H1 (cell line): Measurements from ENCODE around the gene CNGB1. TPM values are rescaled to one million over a fixed set of nuclear protein-coding genes. Genes with fewer than 3 reads are reported as not detected.

Experiments used
- CTCF ChIA-PET: fragments of 300-600 bp; sonication (Branson Sonifier 250); formaldehyde crosslinking; loops from one replicate; lab custom pipeline; 2021; ENCODE audit not compliant: partially characterized antibody; lab: Charles Lee
- POLR2A ChIA-PET: fragments of 300-600 bp; sonication (Branson Sonifier 250); formaldehyde crosslinking; loops from one replicate; lab custom pipeline; 2021; ENCODE audit warnings: inconsistent platforms; ENCODE audit not compliant: partially characterized antibody; lab: Charles Lee
- DNase-seq, 2 experiments: peaks; one replicate each; pipeline versions ENCODE4 v3.0.0 to v3.0.0-alpha.2; 2010 to 2022; ENCODE audit warnings: low spot score in 2 of 2, low read depth in 1 of 2, mixed read lengths in 1 of 2
- FAIRE-seq: peaks from 2 replicates; lab custom pipeline; 2011; peaks lifted over from hg19 to GRCh38; lab: Jason Lieb, UNC
- H2AFZ ChIP-seq: 2 replicates; pipeline ENCODE4 v1.8.1; 2012; ENCODE audit warnings: low read length, inconsistent platforms
- H2AK5ac ChIP-seq: 2 replicates; pipeline ENCODE4 v1.6.1; 2013; ENCODE audit warnings: low read depth, low read length
- H2BK120ac ChIP-seq: replicated peaks from 2 replicates; pipeline ENCODE3; 2013; ENCODE audit warnings: low read depth, low read length, inconsistent platforms
- H2BK12ac ChIP-seq: 2 replicates; pipeline ENCODE4 v1.6.1; 2013; ENCODE audit warnings: low read depth, low read length
- H2BK15ac ChIP-seq: 2 replicates; pipeline ENCODE4 v1.6.1; 2013; ENCODE audit warnings: low read length
- H2BK20ac ChIP-seq: 2 replicates; pipeline ENCODE4 v1.6.1; 2013; ENCODE audit warnings: low read length
- H2BK5ac ChIP-seq: 2 replicates; pipeline ENCODE4 v1.6.1; 2013; ENCODE audit warnings: low read depth, low read length
- H3K14ac ChIP-seq: 2 replicates; pipeline ENCODE4 v1.6.1; 2013; ENCODE audit warnings: inconsistent platforms; ENCODE audit not compliant: insufficient read length
- H3K18ac ChIP-seq: 2 replicates; pipeline ENCODE4 v1.6.1; 2013; ENCODE audit warnings: low read length; ENCODE audit errors: extremely low read depth
- H3K23ac ChIP-seq: 2 replicates; pipeline ENCODE4 v1.6.1; 2013; ENCODE audit warnings: inconsistent platforms; ENCODE audit not compliant: insufficient read length
- H3K23me2 ChIP-seq: 2 replicates; pipeline ENCODE4 v1.6.1; 2013; ENCODE audit warnings: low read depth, low read length
- H3K27ac ChIP-seq: 2 replicates; pipeline ENCODE4 v1.6.1; 2011; ENCODE audit warnings: low read depth, low read length, inconsistent platforms
- H3K27me3 ChIP-seq, 4 experiments: replicated peaks in 1 of 4; 1 replicate in 1 of 4; 2 replicates in 3 of 4; pipeline versions ENCODE4 v1.6.1 to v1.8.1; 2011 to 2013; ENCODE audit warnings: low read length in 3 of 4, mild to moderate bottlenecking in 3 of 4, inconsistent platforms in 2 of 4, mixed read lengths in 2 of 4, moderate library complexity in 1 of 4; ENCODE audit not compliant: control insufficient read depth in 3 of 4, insufficient read depth in 3 of 4; ENCODE audit errors: extremely low read depth in 1 of 4
- H3K36me3 ChIP-seq, 4 experiments: 2 replicates each; pipeline versions ENCODE4 v1.6.1 to v1.8.1; 2011 to 2013; ENCODE audit warnings: mild to moderate bottlenecking in 4 of 4, low read length in 3 of 4, moderate library complexity in 2 of 4, control low read depth in 1 of 4, inconsistent platforms in 1 of 4; ENCODE audit not compliant: insufficient read depth in 4 of 4, control insufficient read depth in 2 of 4
- H3K4ac ChIP-seq: replicated peaks from 2 replicates; pipeline ENCODE3; 2013; ENCODE audit warnings: low read length, low read depth, mixed read lengths, inconsistent platforms; ENCODE audit not compliant: insufficient read length
- H3K4me1 ChIP-seq, 4 experiments: replicated peaks in 1 of 4; 1 replicate in 1 of 4; 2 replicates in 3 of 4; pipeline versions ENCODE4 v1.6.1 to v1.8.1; 2011 to 2013; ENCODE audit warnings: low read length in 3 of 4, inconsistent platforms in 2 of 4, mixed read lengths in 1 of 4; ENCODE audit not compliant: insufficient read depth in 4 of 4, control insufficient read depth in 3 of 4
- H3K4me2 ChIP-seq, 2 experiments: 2 replicates each; pipeline versions ENCODE4 v1.6.1 to v1.8.1; 2011 to 2013; ENCODE audit warnings: low read depth in 2 of 2, low read length in 2 of 2, control low read depth in 1 of 2, inconsistent platforms in 1 of 2, mild to moderate bottlenecking in 1 of 2; ENCODE audit not compliant: insufficient read depth in 1 of 2
- H3K4me3 ChIP-seq, 4 experiments: fragments of 200-600, 300-600 bp in 1 of 4; sonication (generic), shearing (Covaris generic), sonication (Bioruptor Twin) in 1 of 4; 2 replicates each; pipeline versions ENCODE4 v1.5.1 to v1.8.1; 2011 to 2016; ENCODE audit warnings: low read length in 4 of 4, low read depth in 3 of 4, control low read depth in 2 of 4, inconsistent platforms in 2 of 4, mild to moderate bottlenecking in 2 of 4, mixed read lengths in 1 of 4, moderate library complexity in 1 of 4; ENCODE audit not compliant: insufficient read depth in 2 of 4; ENCODE audit errors: extremely low read depth in 1 of 4
- H3K56ac ChIP-seq: replicated peaks from 2 replicates; pipeline ENCODE3; 2013; ENCODE audit warnings: low read depth, mild to moderate bottlenecking, mixed read lengths, low read length, inconsistent platforms; ENCODE audit not compliant: insufficient read length
- H3K79me1 ChIP-seq: 2 replicates; pipeline ENCODE4 v1.6.1; 2013; ENCODE audit warnings: low read depth, low read length, control low read depth
- H3K79me2 ChIP-seq, 2 experiments: 2 replicates each; pipeline versions ENCODE4 v1.6.1 to v1.8.1; 2012 to 2013; ENCODE audit warnings: low read length in 2 of 2, mild to moderate bottlenecking in 2 of 2, inconsistent platforms in 1 of 2; ENCODE audit not compliant: insufficient read depth in 2 of 2, control insufficient read depth in 1 of 2
- H3K9ac ChIP-seq, 4 experiments: replicated peaks in 1 of 4; 1 replicate in 1 of 4; 2 replicates in 3 of 4; pipeline versions ENCODE4 v1.6.1 to v1.8.1; 2011 to 2013; ENCODE audit warnings: low read depth in 3 of 4, low read length in 3 of 4, control low read depth in 2 of 4, mild to moderate bottlenecking in 2 of 4, moderate library complexity in 2 of 4, inconsistent platforms in 1 of 4; ENCODE audit errors: extremely low read depth in 1 of 4
- H3K9me3 ChIP-seq, 2 experiments: 2 replicates each; pipeline versions ENCODE4 v1.6.1 to v1.8.1; 2012 to 2013; ENCODE audit warnings: mild to moderate bottlenecking in 2 of 2, moderate library complexity in 2 of 2, control low read depth in 1 of 2, inconsistent platforms in 1 of 2, low read depth in 1 of 2, low read length in 1 of 2, mixed read lengths in 1 of 2; ENCODE audit not compliant: insufficient read depth in 2 of 2
- H4K20me1 ChIP-seq, 2 experiments: replicated peaks in 1 of 2; 2 replicates each; pipeline versions ENCODE3 to v1.8.1; 2011 to 2013; ENCODE audit warnings: inconsistent platforms in 2 of 2, low read length in 2 of 2, mild to moderate bottlenecking in 1 of 2; ENCODE audit not compliant: insufficient read depth in 2 of 2, control insufficient read depth in 1 of 2
- H4K5ac ChIP-seq: 2 replicates; pipeline ENCODE4 v1.6.1; 2013; ENCODE audit warnings: low read length, low read depth, mixed read lengths, inconsistent platforms; ENCODE audit not compliant: insufficient read length
- H4K8ac ChIP-seq: 2 replicates; pipeline ENCODE4 v1.8.0; 2013; ENCODE audit warnings: mild to moderate bottlenecking, moderate library complexity, low read length, inconsistent platforms; ENCODE audit not compliant: insufficient read depth; ENCODE audit errors: extremely low read depth
- H4K91ac ChIP-seq: replicated peaks from 2 replicates; pipeline ENCODE3; 2013; ENCODE audit warnings: low read length, mixed read lengths, inconsistent platforms; ENCODE audit not compliant: insufficient read length
- ASH2L ChIP-seq: fragments of 200-600, 300-600 bp; sonication (generic); IDR thresholded peaks from one replicate; pipeline ENCODE4 v1.7.1; 2017; ENCODE audit warnings: low read length
- CTBP2 ChIP-seq: IDR thresholded peaks from 2 replicates; pipeline ENCODE4 v1.7.0; 2011; ENCODE audit warnings: borderline replicate concordance, mild to moderate bottlenecking, moderate library complexity, mixed read lengths, low read length; ENCODE audit not compliant: insufficient read depth, insufficient read length
- EP300 ChIP-seq, 2 experiments: IDR thresholded peaks; 1 replicate in 1 of 2; 2 replicates in 1 of 2; pipeline ENCODE4 v1.6.1; 2011 to 2012; ENCODE audit warnings: low read depth in 2 of 2, low read length in 2 of 2, mild to moderate bottlenecking in 2 of 2, borderline replicate concordance in 1 of 2, inconsistent platforms in 1 of 2, moderate library complexity in 1 of 2
- RAD21 ChIP-seq, 2 experiments: IDR thresholded peaks in 1 of 2; conservative IDR thresholded peaks in 1 of 2; 2 replicates each; pipeline ENCODE4 v1.6.1; 2011; ENCODE audit warnings: low read depth in 2 of 2, low read length in 2 of 2, improper control_type of control experiment in 1 of 2, inconsistent platforms in 1 of 2, mild to moderate bottlenecking in 1 of 2, moderate library complexity in 1 of 2
- SIRT6 ChIP-seq: IDR thresholded peaks from one replicate; pipeline ENCODE4 v1.7.1; 2012; ENCODE audit warnings: low read length, inconsistent platforms
- WGBS, 2 experiments: shearing (Covaris generic) in 1 of 2; methylation state at CpG; one replicate each; pipeline versions ENCODE4 v1.1.6 to v1.1.7; 2013 to 2015; ENCODE audit warnings: low lambda C conversion rate in 2 of 2, mixed read lengths in 2 of 2, inconsistent platforms in 1 of 2, low coverage in 1 of 2, missing lambda C conversion rate in 1 of 2; ENCODE audit not compliant: insufficient replicate concordance in 2 of 2, insufficient coverage in 1 of 2, insufficient read length in 1 of 2; ENCODE audit errors: extremely low coverage in 1 of 2, missing lambda C conversion rate in 1 of 2; 5-methylcytosine and 5-hydroxymethylcytosine counted together
- polyA plus RNA-seq, 7 experiments: library from polyadenylated mRNA; depleted of rRNA in 3 of 7; stranded (reverse) in 5 of 7; unstranded in 2 of 7; fragments of >200 nt in 5 of 7; fragments of 200-250 nt in 2 of 7; gene quantifications; 1 replicate in 5 of 7; 2 replicates in 1 of 7; 4 replicates in 1 of 7; pipeline versions ENCODE4 v1.2.1 to v1.2.3, GENCODE V29; 2011 to 2013; ENCODE audit warnings: missing spikeins in 2 of 7, mixed read lengths in 2 of 7
- total RNA-seq: library from RNA; stranded (reverse); fragmentation: NEBNext Ultra II Directional; extraction: Animal tissue kit (Norgen Biotek cat#: 25700); gene quantifications from 2 replicates; pipeline ENCODE4 v1.2.1, GENCODE V29; 2021

Gene CNGB1
- total and polyA plus RNA-seq, 2 of the 8 experiments (the other 6 are each of a cell fraction or from before 2014, with no cell fraction given): not detected

DNA sequence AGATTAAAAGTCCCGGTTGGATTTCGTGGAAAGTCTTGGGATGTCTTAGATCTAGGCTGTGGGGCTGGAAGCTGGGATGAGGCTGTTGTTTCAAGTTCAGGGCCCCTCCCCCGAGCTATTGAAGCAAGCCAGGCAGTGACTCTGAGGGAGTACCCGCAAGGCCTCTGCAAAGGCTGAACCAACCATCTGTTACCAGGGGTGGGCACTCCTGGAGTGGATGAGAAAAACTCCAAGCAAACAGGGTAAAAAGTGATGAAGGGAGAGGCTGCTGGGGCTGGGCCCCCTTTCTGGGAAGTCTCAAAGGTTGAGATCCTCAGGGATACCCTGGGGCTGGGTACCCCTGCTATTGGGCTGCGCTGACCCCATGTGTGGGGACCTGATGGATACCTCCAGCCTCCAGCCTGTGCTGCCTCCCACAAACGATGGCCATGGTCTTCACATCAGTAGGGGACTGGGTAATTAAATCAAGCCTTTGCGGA, 86.2 kb downstream of the CNGB1 start:
- no peak overlapping the region for H2AFZ ChIP-seq
- no peak overlapping the region for H3K9ac ChIP-seq
- H3K36me3 ChIP-seq: no peaks in the 10 kb centered on the region
- H3K14ac ChIP-seq: no peak overlapping the region
- no peaks in the 10 kb centered on the region for H3K79me2 ChIP-seq
- no peak overlapping the region for H3K23ac ChIP-seq
- H2BK12ac ChIP-seq: 0 out of 2 replicates have a peak overlapping the region, but pooled peaks have one; percentile 1
- peak; percentile 34 for TF ChIP-seq ASH2L
- peak in 1 of 2 experiments; percentile 54; a peak in 1 of 3 replicates for TF ChIP-seq EP300 (IDR thresholded peaks at IDR 0.05; ENCODE audit: borderline replicate concordance in 1 of 2, low read depth in 2 of 2, low read length in 2 of 2)
- no peak for TF ChIP-seq CTBP2
- no peak for TF ChIP-seq SIRT6
- peak in 1 of 2 experiments; percentile 25; a peak in 1 of 4 replicates for TF ChIP-seq RAD21 (IDR thresholded peaks at IDR 0.05 in 1 of 2, conservative IDR thresholded peaks at IDR 0.05 in 1 of 2; ENCODE audit: low read depth in 2 of 2, low read length in 2 of 2)
- DNase-seq: peak in 1 of 2 experiments; percentile 68
- CTCF ChIA-PET: interaction anchor here (0.6 to 3.1 kb wide), 8 partner anchors 11 to 83 kb away, joined by 3 to 15 read pairs (median 4); no protein-coding TSS in a partner anchor
- FAIRE-seq: no peak
- H2BK120ac ChIP-seq: no peak overlapping the region
- H3K79me1 ChIP-seq: no peaks in the 10 kb centered on the region
- peak overlapping the region in 1 of 4 experiments; percentile 53; a peak in 2 of 8 replicates for H3K4me3 ChIP-seq
- H3K4me1 ChIP-seq: peaks cover 0 to 11% (median 3%) of the 10 kb centered on the region in 4 experiments; a peak in 5 of 7 replicates
- H4K8ac ChIP-seq: no peak overlapping the region
- no peak overlapping the region for H4K91ac ChIP-seq
- peaks cover 0 to 5% (median under 1%) of the 10 kb centered on the region in 4 experiments; a peak in 3 of 7 replicates for H3K27me3 ChIP-seq
- H3K9me3 ChIP-seq: no peaks in the 10 kb centered on the region
- H4K5ac ChIP-seq: no peak overlapping the region
- no peaks in the 10 kb centered on the region for H4K20me1 ChIP-seq
- H2AK5ac ChIP-seq: no peak overlapping the region
- peak overlapping the region; percentile 57 to 73 for H3K4me2 ChIP-seq
- POLR2A ChIA-PET: interaction anchor here (1.6 kb wide), 1 partner anchor 47 kb away, joined by 3 read pairs; no protein-coding TSS in a partner anchor
- no peak overlapping the region for H3K56ac ChIP-seq
- H3K27ac ChIP-seq: no peak overlapping the region
- no peak overlapping the region for H2BK15ac ChIP-seq
- WGBS, 2 experiments: 69% methylated on average over 7 of the region's 7 CpGs; no CpG with 5 or more reads in 1 of the 2 experiments
- no peak overlapping the region; the same call in 1 of the 2 replicates for H3K18ac ChIP-seq
- no peak overlapping the region; the same call in 1 of the 2 replicates for H2BK5ac ChIP-seq
- H3K23me2 ChIP-seq: no peaks in the 10 kb centered on the region; the same call in 1 of the 2 replicates
- no peak overlapping the region for H3K4ac ChIP-seq
- no peak overlapping the region for H2BK20ac ChIP-seq
